Trophoblast cell (in vitro differentiated cells and primary cell): ENCODE measurements around the gene FBRS.

Experiments
- DNase-seq, 2 donors: peaks; one replicate each; pipeline ENCODE4 v3.0.0-alpha.2; 2016
- H2AFZ ChIP-seq: 2 replicates; pipeline ENCODE4 v1.6.1; 2013; ENCODE audit warnings: low read length, moderate library complexity, mild to moderate bottlenecking; ENCODE audit not compliant: insufficient read depth, poor library complexity
- H2AK5ac ChIP-seq: 2 replicates; pipeline ENCODE4 v1.6.1; 2013; ENCODE audit warnings: mild to moderate bottlenecking, low read length
- H2BK120ac ChIP-seq: 2 replicates; pipeline ENCODE4 v1.6.1; 2013; ENCODE audit warnings: low read length, mild to moderate bottlenecking, moderate library complexity; ENCODE audit not compliant: insufficient read depth, poor library complexity
- H2BK12ac ChIP-seq: 2 replicates; pipeline ENCODE4 v1.6.1; 2013; ENCODE audit warnings: mild to moderate bottlenecking, low read length, moderate library complexity
- H2BK5ac ChIP-seq: 2 replicates; pipeline ENCODE4 v1.6.1; 2013; ENCODE audit warnings: low read length, low read depth, moderate library complexity, mild to moderate bottlenecking; ENCODE audit not compliant: poor library complexity
- H3K14ac ChIP-seq: 2 replicates; pipeline ENCODE4 v1.6.1; 2013; ENCODE audit warnings: mild to moderate bottlenecking, low read length
- H3K18ac ChIP-seq: 2 replicates; pipeline ENCODE4 v1.6.1; 2013; ENCODE audit warnings: mild to moderate bottlenecking, low read length
- H3K23ac ChIP-seq: 2 replicates; pipeline ENCODE4 v1.6.1; 2013; ENCODE audit warnings: low read length
- H3K27ac ChIP-seq: 2 replicates; pipeline ENCODE4 v1.5.1; 2013; ENCODE audit warnings: low read depth, mild to moderate bottlenecking, inconsistent platforms, low read length, moderate library complexity
- H3K27me3 ChIP-seq: 2 replicates; pipeline ENCODE4 v1.6.1; 2013; ENCODE audit warnings: inconsistent platforms, mild to moderate bottlenecking, low read length, moderate library complexity; ENCODE audit not compliant: insufficient read depth
- H3K36me3 ChIP-seq, 2 experiments: 1 replicate in 1 of 2; 2 replicates in 1 of 2; pipeline ENCODE4 v1.6.1; 2013; ENCODE audit warnings: low read length in 2 of 2, mild to moderate bottlenecking in 2 of 2, moderate library complexity in 1 of 2; ENCODE audit not compliant: insufficient read depth in 2 of 2, control insufficient read depth in 1 of 2
- H3K4ac ChIP-seq: 2 replicates; pipeline ENCODE4 v1.6.1; 2013; ENCODE audit warnings: low read depth, mild to moderate bottlenecking, low read length, moderate library complexity
- H3K4me1 ChIP-seq, 2 experiments: 1 replicate in 1 of 2; 2 replicates in 1 of 2; pipeline ENCODE4 v1.6.1; 2013; ENCODE audit warnings: low read length in 2 of 2, mild to moderate bottlenecking in 2 of 2, moderate library complexity in 1 of 2; ENCODE audit not compliant: insufficient read depth in 2 of 2, control insufficient read depth in 1 of 2
- H3K4me2 ChIP-seq: 2 replicates; pipeline ENCODE4 v1.6.1; 2013; ENCODE audit warnings: inconsistent platforms, mild to moderate bottlenecking, low read length, moderate library complexity
- H3K4me3 ChIP-seq: 2 replicates; pipeline ENCODE4 v1.5.1; 2013; ENCODE audit warnings: mild to moderate bottlenecking, low read depth, low read length, inconsistent platforms
- H3K79me1 ChIP-seq: one replicate; pipeline ENCODE4 v1.6.1; 2013; ENCODE audit warnings: low read length
- H3K79me2 ChIP-seq: 2 replicates; pipeline ENCODE4 v1.6.1; 2013; ENCODE audit warnings: low read length, mild to moderate bottlenecking; ENCODE audit not compliant: control insufficient read depth, insufficient read depth, poor library complexity
- H3K9ac ChIP-seq: 2 replicates; pipeline ENCODE4 v1.6.1; 2013; ENCODE audit warnings: mild to moderate bottlenecking, low read length
- H3K9me3 ChIP-seq: 2 replicates; pipeline ENCODE4 v1.6.1; 2013; ENCODE audit warnings: low read depth, mild to moderate bottlenecking, control low read depth, inconsistent platforms, low read length; ENCODE audit not compliant: insufficient read depth
- H4K12ac ChIP-seq: 2 replicates; pipeline ENCODE4 v1.6.1; 2013; ENCODE audit warnings: low read depth, mild to moderate bottlenecking, low read length, moderate library complexity
- H4K8ac ChIP-seq: 2 replicates; pipeline ENCODE4 v1.6.1; 2013; ENCODE audit warnings: low read depth, mild to moderate bottlenecking, low read length, moderate library complexity
- H4K91ac ChIP-seq: one replicate; pipeline ENCODE4 v1.6.1; 2013; ENCODE audit warnings: low read depth, mild to moderate bottlenecking, low read length, moderate library complexity
- WGBS: extraction: QIAGEN DNeasy Blood & Tissue Kit; methylation state at CpG from one replicate; pipeline ENCODE4 v1.1.7; 2013; ENCODE audit warnings: missing lambda C conversion rate; ENCODE audit not compliant: insufficient read length, insufficient coverage; ENCODE audit errors: extremely low coverage; 5-methylcytosine and 5-hydroxymethylcytosine counted together

FBRS gene

GRCh38 chr16:30655815-30656347, 2.4 kb upstream of the FBRS start:
- no peak overlapping the region for H2BK5ac ChIP-seq
- H2AK5ac ChIP-seq: no peak overlapping the region
- H3K4me2 ChIP-seq: no peak overlapping the region
- H3K23ac ChIP-seq: no peak overlapping the region
- no peak overlapping the region for H3K18ac ChIP-seq
- WGBS: no CpG with 5 or more reads among the region's 12 CpGs
- H2AFZ ChIP-seq: no peak overlapping the region
- H3K79me2 ChIP-seq: peaks cover 24% of the 10 kb centered on the region
- no peak for DNase-seq
- no peak overlapping the region for H3K27ac ChIP-seq
- H3K9ac ChIP-seq: no peak overlapping the region
- peaks cover 29% of the 10 kb centered on the region for H3K79me1 ChIP-seq
- H2BK12ac ChIP-seq: no peak overlapping the region
- H4K12ac ChIP-seq: no peak overlapping the region
- H3K14ac ChIP-seq: no peak overlapping the region
- no peak overlapping the region for H3K4ac ChIP-seq
- no peak overlapping the region for H4K91ac ChIP-seq
- H3K4me3 ChIP-seq: no peak overlapping the region
- no peak overlapping the region for H4K8ac ChIP-seq
- no peak overlapping the region for H2BK120ac ChIP-seq
- H3K4me1 ChIP-seq: peaks cover 15 to 18% of the 10 kb centered on the region in 2 experiments
- H3K9me3 ChIP-seq: no peaks in the 10 kb centered on the region
- no peaks in the 10 kb centered on the region for H3K27me3 ChIP-seq
- peaks cover 38 to 39% of the 10 kb centered on the region in 2 experiments for H3K36me3 ChIP-seq

- no peak overlapping the region for H2AFZ ChIP-seq
- no peak overlapping the region for H2AK5ac ChIP-seq
- no peak overlapping the region for H4K8ac ChIP-seq
- no peaks in the 10 kb centered on the region for H3K27me3 ChIP-seq
- peaks cover 18 to 22% of the 10 kb centered on the region in 2 experiments for H3K4me1 ChIP-seq
- no peak overlapping the region for H3K23ac ChIP-seq
- H3K4ac ChIP-seq: no peak overlapping the region
- no peak overlapping the region for H2BK5ac ChIP-seq
- no peak for DNase-seq
- H3K27ac ChIP-seq: no peak overlapping the region
- H3K14ac ChIP-seq: no peak overlapping the region
- no peak overlapping the region for H2BK12ac ChIP-seq
- no peak overlapping the region for H3K9ac ChIP-seq
- peaks cover 25% of the 10 kb centered on the region for H3K79me1 ChIP-seq
- no peak overlapping the region for H3K4me3 ChIP-seq
- H3K18ac ChIP-seq: no peak overlapping the region
- WGBS: no CpG with 5 or more reads among the region's 8 CpGs
- no peak overlapping the region for H2BK120ac ChIP-seq
- H4K91ac ChIP-seq: no peak overlapping the region
- no peak overlapping the region for H4K12ac ChIP-seq
- H3K79me2 ChIP-seq: peaks cover 21% of the 10 kb centered on the region
- no peaks in the 10 kb centered on the region for H3K9me3 ChIP-seq
- no peak overlapping the region for H3K4me2 ChIP-seq
- H3K36me3 ChIP-seq: peaks cover 43 to 44% of the 10 kb centered on the region in 2 experiments
These were observed 1.8 kb upstream of the FBRS start for GRCh38 chr16:30656388-30656787.

- Histone ChIP-seq H2AK5ac (no peak overlapping the region), H3K4me1 (peaks cover 16 to 18% of the 10 kb centered on the region in 2 experiments), H3K4me2 (peak overlapping the region; percentile 78), H3K18ac (no peak overlapping the region), H4K91ac (peak overlapping the region; percentile 69), H3K14ac (peak overlapping the region; percentile 16), H3K27ac (peak overlapping the region; percentile 48), H4K12ac (peak overlapping the region; percentile 6), H2AFZ (peak overlapping the region; percentile 13), H4K8ac (peak overlapping the region; percentile 55), H3K36me3 (peaks cover 48 to 51% of the 10 kb centered on the region in 2 experiments), H3K9ac (peak overlapping the region; percentile 18), H3K9me3 (no peaks in the 10 kb centered on the region), H3K4ac (no peak overlapping the region), H2BK5ac (no peak overlapping the region), H3K79me1 (peaks cover 22% of the 10 kb centered on the region), H3K23ac (no peak overlapping the region), H3K79me2 (peaks cover 18% of the 10 kb centered on the region), H2BK120ac (no peak overlapping the region), H3K27me3 (no peaks in the 10 kb centered on the region), H3K4me3 (peak overlapping the region; percentile 65), H2BK12ac (no peak overlapping the region)
- no peak for DNase-seq
- no CpG with 5 or more reads among the region's 32 CpGs for WGBS
These were observed 1.0 kb upstream of the FBRS start for GRCh38 chr16:30656974-30657865.

GRCh38 chr16:30658731-30659506, 688 bp downstream of the FBRS start:
- Histone ChIP-seq H3K79me2 (peaks cover 18% of the 10 kb centered on the region), H3K27ac (peak overlapping the region; percentile 99), H3K27me3 (no peaks in the 10 kb centered on the region), H2AFZ (peak overlapping the region; percentile 50), H3K36me3 (peaks cover 49 to 55% of the 10 kb centered on the region in 2 experiments), H4K91ac (peak overlapping the region; percentile 77), H3K9me3 (peaks cover 3% of the 10 kb centered on the region), H3K23ac (no peak overlapping the region), H3K14ac (peak overlapping the region; percentile 78), H4K12ac (peak overlapping the region; percentile 82), H3K4me1 (peaks cover 16 to 18% of the 10 kb centered on the region in 2 experiments), H2AK5ac (peak overlapping the region; percentile 41), H2BK120ac (peak overlapping the region; percentile 69), H4K8ac (peak overlapping the region; percentile 89), H3K4me3 (peak overlapping the region; percentile 95), H2BK12ac (no peak overlapping the region), H3K4me2 (peak overlapping the region; percentile 92), H3K4ac (peak overlapping the region; percentile 62), H3K9ac (peak overlapping the region; percentile 81), H2BK5ac (peak overlapping the region; percentile 90), H3K79me1 (peaks cover 22% of the 10 kb centered on the region), H3K18ac (peak overlapping the region; percentile 62)
- DNase-seq: peak; percentile 98 to 99
- no CpG with 5 or more reads among the region's 64 CpGs for WGBS
